Kidney epithelial cell (primary cell): ENCODE measurements around the gene BMPER. TPM values are rescaled to one million over a fixed set of nuclear protein-coding genes. Genes with fewer than 3 reads are reported as not detected.

Source experiments
- DNase-seq: peaks from one replicate; pipeline ENCODE4 v3.0.0-alpha.2; 2010; ENCODE audit warnings: low read depth
- H3K27me3 ChIP-seq: 2 replicates; pipeline ENCODE4 v1.6.0; 2011; ENCODE audit warnings: low read length; ENCODE audit not compliant: control insufficient read depth, insufficient read depth
- H3K36me3 ChIP-seq: 2 replicates; pipeline ENCODE4 v1.5.1; 2011; ENCODE audit warnings: low read length; ENCODE audit not compliant: control insufficient read depth, insufficient read depth
- H3K4me3 ChIP-seq: 2 replicates; pipeline ENCODE4 v1.5.1; 2011; ENCODE audit warnings: low read depth, mild to moderate bottlenecking, control low read depth, low read length
- CTCF ChIP-seq: IDR thresholded peaks from 2 replicates; pipeline ENCODE4 v1.5.1; 2011; ENCODE audit warnings: mild to moderate bottlenecking, moderate library complexity, low read length, control low read depth, inconsistent platforms; ENCODE audit not compliant: insufficient read depth, poor library complexity, severe bottlenecking
- total RNA-seq: library from RNA; depleted of rRNA; stranded (reverse); fragments of >200 nt; gene quantifications from 2 replicates; pipeline ENCODE4 v1.2.3, GENCODE V29; 2015

Gene BMPER
- total RNA-seq, 1 donor from 2014 or later = 0.04 TPM

GRCh38 chr7:33965183-33965744 is 59.9 kb downstream of the BMPER start:
- no peak for DNase-seq

GRCh38 chr7:33968591-33968990 is 63.3 kb downstream of the BMPER start:
- Histone ChIP-seq H3K4me3 (no peak overlapping the region), H3K36me3 (no peaks in the 10 kb centered on the region)
- TF ChIP-seq CTCF = no peak

More at GRCh38 chr7:33965183-33965744, 59.9 kb downstream of the BMPER start:
- no peaks in the 10 kb centered on the region for H3K27me3 ChIP-seq
- no peak overlapping the region for H3K4me3 ChIP-seq
- H3K36me3 ChIP-seq = no peaks in the 10 kb centered on the region
- TF ChIP-seq CTCF = no peak

GRCh38 chr7:33970536-33970935 is 65.2 kb downstream of the BMPER start:
- no peaks in the 10 kb centered on the region for H3K36me3 ChIP-seq
- no peaks in the 10 kb centered on the region for H3K27me3 ChIP-seq
- no peak for DNase-seq
- TF ChIP-seq CTCF = no peak
- H3K4me3 ChIP-seq = no peak overlapping the region

More at GRCh38 chr7:33968591-33968990, 63.3 kb downstream of the BMPER start:
- no peak for DNase-seq
- H3K27me3 ChIP-seq = no peaks in the 10 kb centered on the region

DNA sequence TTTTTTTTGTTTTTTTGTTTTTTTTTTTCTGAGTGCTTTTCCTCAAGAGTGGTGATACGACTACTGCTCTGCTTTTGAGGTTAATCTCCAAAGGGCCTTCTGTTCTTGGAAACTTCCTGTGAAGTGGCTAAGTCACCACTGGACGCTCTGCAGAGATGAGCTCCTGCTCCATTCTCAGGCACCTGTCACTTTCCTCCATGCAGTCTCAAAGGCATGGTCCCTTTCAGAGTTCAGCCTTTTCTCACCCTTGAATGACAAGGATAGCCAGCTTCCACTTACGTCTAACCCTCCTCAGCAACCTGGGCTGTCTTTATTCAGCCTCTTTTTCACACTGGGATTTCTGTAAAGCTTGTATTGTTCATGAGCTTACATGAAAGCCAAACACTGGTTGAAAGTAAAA is 65.8 kb downstream of the BMPER start:
- Histone ChIP-seq H3K4me3 (no peak overlapping the region), H3K36me3 (no peaks in the 10 kb centered on the region), H3K27me3 (no peaks in the 10 kb centered on the region)
- TF ChIP-seq CTCF = no peak
- no peak for DNase-seq

DNA sequence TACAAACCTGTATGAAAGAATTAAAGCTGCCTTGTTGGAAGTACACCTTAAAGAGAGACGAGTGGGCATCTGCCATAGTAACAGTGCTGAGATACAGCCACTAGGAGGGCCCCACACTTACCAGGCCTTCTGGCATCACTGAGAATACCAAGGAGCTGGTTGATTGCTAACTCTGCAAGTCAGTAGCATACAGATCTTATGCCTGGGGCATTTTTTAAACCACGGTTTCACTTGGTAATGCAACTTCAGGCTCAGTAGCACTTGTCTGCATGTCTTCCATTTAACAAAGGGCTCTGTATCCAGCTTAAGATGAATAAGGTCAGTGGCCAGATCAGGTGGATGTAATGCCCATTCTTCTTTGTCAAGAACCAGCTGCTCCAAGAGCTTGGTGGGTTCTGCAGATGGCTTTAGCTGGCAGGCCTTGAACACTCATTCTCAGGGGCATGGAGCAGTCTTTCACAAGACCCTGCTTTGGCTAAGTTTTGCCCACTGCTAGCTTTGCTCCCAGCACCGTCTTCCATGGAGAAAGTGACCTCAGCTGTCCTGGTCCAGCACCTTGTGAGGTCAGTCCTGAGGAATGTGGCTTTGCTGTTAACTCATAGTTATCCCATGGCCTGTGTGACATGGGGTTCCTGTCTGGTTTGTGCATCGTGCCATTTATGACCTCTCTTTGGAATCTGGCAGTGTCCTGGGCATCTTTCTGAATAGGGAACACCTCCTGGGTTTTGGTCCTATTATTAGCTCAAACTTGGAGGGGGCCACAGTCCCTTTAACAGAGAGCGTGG is 68.1 kb downstream of the BMPER start:
- Histone ChIP-seq H3K27me3 (no peaks in the 10 kb centered on the region), H3K4me3 (no peak overlapping the region), H3K36me3 (no peaks in the 10 kb centered on the region)
- TF ChIP-seq CTCF = no peak
- no peak for DNase-seq

GRCh38 chr7:33979300-33979806 is 74.0 kb downstream of the BMPER start:
- no peak for TF ChIP-seq CTCF
- no peak overlapping the region for H3K4me3 ChIP-seq
- H3K36me3 ChIP-seq = no peaks in the 10 kb centered on the region
- no peak for DNase-seq
- no peaks in the 10 kb centered on the region for H3K27me3 ChIP-seq
